Neural cell (in vitro differentiated cells): Measurements from ENCODE around the gene MBTPS2. TPM values are rescaled to one million over a fixed set of nuclear protein-coding genes. Genes with fewer than 3 reads are reported as not detected.

Experiments
- H2AFZ ChIP-seq: fragments of 200-600, 300-800 bp; sonication (generic), shearing (Covaris generic); 2 replicates; pipeline ENCODE4 v1.6.0; 2014; ENCODE audit warnings: low read depth, mild to moderate bottlenecking, antibody characterized with exemption, low read length, moderate library complexity
- H3F3A ChIP-seq: fragments of 200-600 bp; shearing (Covaris generic); 2 replicates; pipeline ENCODE4 v1.6.1; 2016; ENCODE audit warnings: mild to moderate bottlenecking, moderate library complexity, mixed read lengths, antibody characterized with exemption, low read length; ENCODE audit not compliant: insufficient read depth, poor library complexity, severe bottlenecking
- H3K27ac ChIP-seq: fragments of 200-600, 300-800 bp; sonication (generic), shearing (Covaris generic); 2 replicates; pipeline ENCODE4 v1.5.1; 2014; ENCODE audit warnings: mild to moderate bottlenecking, low read length, moderate library complexity
- H3K27me3 ChIP-seq: fragments of 300-800, 200-600 bp; sonication (generic), shearing (Covaris generic); 2 replicates; pipeline ENCODE4 v1.6.0; 2014; ENCODE audit warnings: mild to moderate bottlenecking, low read depth, low read length, moderate library complexity; ENCODE audit not compliant: insufficient read depth
- H3K36me3 ChIP-seq: fragments of 300-800, 200-600 bp; sonication (generic), shearing (Covaris generic); 2 replicates; pipeline ENCODE4 v1.5.1; 2014; ENCODE audit warnings: mild to moderate bottlenecking, antibody characterized with exemption, low read length, moderate library complexity; ENCODE audit not compliant: insufficient read depth
- H3K4me2 ChIP-seq: fragments of 300-800, 200-600 bp; sonication (generic), shearing (Covaris generic); 2 replicates; pipeline ENCODE4 v1.6.0; 2014; ENCODE audit warnings: mild to moderate bottlenecking, low read length
- H3K4me3 ChIP-seq: fragments of 300-800, 200-600 bp; sonication (generic), shearing (Covaris generic); 2 replicates; pipeline ENCODE4 v1.5.1; 2014; ENCODE audit warnings: mild to moderate bottlenecking, low read length, moderate library complexity
- H3K79me2 ChIP-seq: fragments of 200-600 bp; shearing (Covaris generic); replicated peaks from 2 replicates; pipeline ENCODE4 v1.6.0; 2014; ENCODE audit warnings: mild to moderate bottlenecking, low read length, moderate library complexity; ENCODE audit not compliant: insufficient read depth
- H3K9ac ChIP-seq: fragments of 300-800, 200-600 bp; sonication (generic), shearing (Covaris generic); 2 replicates; pipeline ENCODE4 v1.6.1; 2016; ENCODE audit warnings: mild to moderate bottlenecking, low read length, mixed read lengths
- H3K9me2 ChIP-seq: fragments of 200-600 bp; shearing (Covaris generic); 2 replicates; pipeline ENCODE4 v1.6.1; 2016; ENCODE audit warnings: mild to moderate bottlenecking, low read length, mixed read lengths; ENCODE audit not compliant: insufficient read depth
- H3K9me3 ChIP-seq: fragments of 200-600, 300-800 bp; sonication (generic), shearing (Covaris generic); 2 replicates; pipeline ENCODE4 v1.6.1; 2016; ENCODE audit warnings: mild to moderate bottlenecking, mixed run types, low read length, moderate library complexity, mixed read lengths
- H4K20me1 ChIP-seq: fragments of 200-600 bp; shearing (Covaris generic); 2 replicates; pipeline ENCODE4 v1.6.1; 2016; ENCODE audit warnings: mild to moderate bottlenecking, mixed run types; ENCODE audit not compliant: insufficient read depth
- EP300 ChIP-seq: fragments of 450-650 bp; conservative IDR thresholded peaks from 2 replicates; pipeline ENCODE4 v1.6.1; 2014; ENCODE audit warnings: antibody characterized with exemption, mild to moderate bottlenecking, moderate library complexity; ENCODE audit not compliant: poor library complexity, severe bottlenecking
- EZH2 ChIP-seq: fragments of 200-600, 300-800 bp; shearing (Covaris generic), sonication (generic); IDR thresholded peaks from 2 replicates; pipeline ENCODE4 v1.6.1; 2014; ENCODE audit warnings: antibody characterized with exemption, low read length, borderline replicate concordance, mild to moderate bottlenecking; ENCODE audit not compliant: insufficient read depth, poor library complexity, severe bottlenecking
- MXI1 ChIP-seq: fragments of 450-650 bp; conservative IDR thresholded peaks from 2 replicates; pipeline ENCODE4 v1.6.1; 2014; ENCODE audit warnings: antibody characterized with exemption, mild to moderate bottlenecking; ENCODE audit not compliant: poor library complexity, severe bottlenecking
- POLR2AphosphoS5 ChIP-seq: IDR thresholded peaks from 2 replicates; pipeline ENCODE4 v1.6.1; 2012
- RAD21 ChIP-seq: fragments of 450-650 bp; conservative IDR thresholded peaks from 2 replicates; pipeline ENCODE4 v1.6.1; 2014; ENCODE audit warnings: antibody characterized with exemption, mild to moderate bottlenecking, moderate library complexity
- SMC3 ChIP-seq: fragments of 450-650 bp; conservative IDR thresholded peaks from 2 replicates; pipeline ENCODE4 v1.6.1; 2014; ENCODE audit warnings: antibody characterized with exemption, mild to moderate bottlenecking, moderate library complexity; ENCODE audit not compliant: poor library complexity
- TAF1 ChIP-seq: IDR thresholded peaks from 2 replicates; pipeline ENCODE4 v1.6.1; 2012; ENCODE audit warnings: low read depth
- polyA plus RNA-seq: library from polyadenylated mRNA; depleted of rRNA; stranded (reverse); fragments of >200 nt; gene quantifications from 2 replicates; pipeline ENCODE4 v1.2.3, GENCODE V29; 2014
- TF ChIP-seq, protein P1 (sequence below): fragments of 450-650 bp; IDR thresholded peaks from 2 replicates; pipeline ENCODE4 v1.5.1; 2014; ENCODE audit warnings: antibody characterized with exemption, mild to moderate bottlenecking, moderate library complexity; ENCODE audit not compliant: poor library complexity, severe bottlenecking
- TF ChIP-seq, protein P2 (sequence below): IDR thresholded peaks from 2 replicates; pipeline ENCODE4 v1.6.1; 2012; ENCODE audit warnings: borderline replicate concordance

Gene MBTPS2
- polyA plus RNA-seq, 1 donor from 2014 or later = 11.1 TPM

DNA sequence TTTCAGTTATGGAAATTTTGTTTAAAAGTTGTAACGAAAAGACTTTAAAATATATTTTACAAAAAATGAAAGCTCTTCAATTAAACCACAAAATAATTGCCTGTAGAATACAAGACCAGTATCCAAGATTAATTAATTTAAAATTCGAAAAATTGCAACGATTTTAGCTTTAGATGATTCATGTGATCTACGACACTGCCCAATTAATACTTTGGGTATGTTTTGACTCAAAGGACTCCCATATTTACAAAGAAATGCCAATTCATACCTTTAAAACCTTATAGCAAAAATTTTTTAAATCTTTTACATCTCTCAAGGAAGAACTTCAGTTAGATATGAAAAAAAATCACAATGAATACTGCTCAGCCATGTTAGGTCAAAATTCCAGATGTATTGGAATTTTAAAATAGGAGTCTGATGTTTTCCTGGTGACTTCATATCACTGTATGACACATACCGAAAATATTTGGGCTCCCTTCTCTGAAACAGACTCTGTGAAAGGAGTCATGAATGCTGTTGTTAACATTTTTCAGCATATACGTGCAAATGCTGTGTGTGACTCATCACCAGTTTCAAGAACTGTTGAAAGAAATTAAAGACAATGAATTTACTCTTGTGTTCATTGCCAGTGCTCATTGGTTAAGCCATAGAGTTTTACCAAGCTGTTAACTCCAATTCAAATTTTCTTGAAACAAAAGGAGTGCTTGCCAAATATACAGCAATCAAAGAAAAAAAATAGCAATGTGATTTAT is 87.3 kb downstream of the MBTPS2 start:
- no peaks in the 10 kb centered on the region for H4K20me1 ChIP-seq
- TF ChIP-seq RAD21 (no peak), EP300 (no peak), MXI1 (no peak), POLR2AphosphoS5 (no peak), SMC3 (no peak), TAF1 (no peak), EZH2 (no peak)
- TF ChIP-seq, protein P1, sequence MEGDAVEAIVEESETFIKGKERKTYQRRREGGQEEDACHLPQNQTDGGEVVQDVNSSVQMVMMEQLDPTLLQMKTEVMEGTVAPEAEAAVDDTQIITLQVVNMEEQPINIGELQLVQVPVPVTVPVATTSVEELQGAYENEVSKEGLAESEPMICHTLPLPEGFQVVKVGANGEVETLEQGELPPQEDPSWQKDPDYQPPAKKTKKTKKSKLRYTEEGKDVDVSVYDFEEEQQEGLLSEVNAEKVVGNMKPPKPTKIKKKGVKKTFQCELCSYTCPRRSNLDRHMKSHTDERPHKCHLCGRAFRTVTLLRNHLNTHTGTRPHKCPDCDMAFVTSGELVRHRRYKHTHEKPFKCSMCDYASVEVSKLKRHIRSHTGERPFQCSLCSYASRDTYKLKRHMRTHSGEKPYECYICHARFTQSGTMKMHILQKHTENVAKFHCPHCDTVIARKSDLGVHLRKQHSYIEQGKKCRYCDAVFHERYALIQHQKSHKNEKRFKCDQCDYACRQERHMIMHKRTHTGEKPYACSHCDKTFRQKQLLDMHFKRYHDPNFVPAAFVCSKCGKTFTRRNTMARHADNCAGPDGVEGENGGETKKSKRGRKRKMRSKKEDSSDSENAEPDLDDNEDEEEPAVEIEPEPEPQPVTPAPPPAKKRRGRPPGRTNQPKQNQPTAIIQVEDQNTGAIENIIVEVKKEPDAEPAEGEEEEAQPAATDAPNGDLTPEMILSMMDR = no peak
- TF ChIP-seq, protein P2, sequence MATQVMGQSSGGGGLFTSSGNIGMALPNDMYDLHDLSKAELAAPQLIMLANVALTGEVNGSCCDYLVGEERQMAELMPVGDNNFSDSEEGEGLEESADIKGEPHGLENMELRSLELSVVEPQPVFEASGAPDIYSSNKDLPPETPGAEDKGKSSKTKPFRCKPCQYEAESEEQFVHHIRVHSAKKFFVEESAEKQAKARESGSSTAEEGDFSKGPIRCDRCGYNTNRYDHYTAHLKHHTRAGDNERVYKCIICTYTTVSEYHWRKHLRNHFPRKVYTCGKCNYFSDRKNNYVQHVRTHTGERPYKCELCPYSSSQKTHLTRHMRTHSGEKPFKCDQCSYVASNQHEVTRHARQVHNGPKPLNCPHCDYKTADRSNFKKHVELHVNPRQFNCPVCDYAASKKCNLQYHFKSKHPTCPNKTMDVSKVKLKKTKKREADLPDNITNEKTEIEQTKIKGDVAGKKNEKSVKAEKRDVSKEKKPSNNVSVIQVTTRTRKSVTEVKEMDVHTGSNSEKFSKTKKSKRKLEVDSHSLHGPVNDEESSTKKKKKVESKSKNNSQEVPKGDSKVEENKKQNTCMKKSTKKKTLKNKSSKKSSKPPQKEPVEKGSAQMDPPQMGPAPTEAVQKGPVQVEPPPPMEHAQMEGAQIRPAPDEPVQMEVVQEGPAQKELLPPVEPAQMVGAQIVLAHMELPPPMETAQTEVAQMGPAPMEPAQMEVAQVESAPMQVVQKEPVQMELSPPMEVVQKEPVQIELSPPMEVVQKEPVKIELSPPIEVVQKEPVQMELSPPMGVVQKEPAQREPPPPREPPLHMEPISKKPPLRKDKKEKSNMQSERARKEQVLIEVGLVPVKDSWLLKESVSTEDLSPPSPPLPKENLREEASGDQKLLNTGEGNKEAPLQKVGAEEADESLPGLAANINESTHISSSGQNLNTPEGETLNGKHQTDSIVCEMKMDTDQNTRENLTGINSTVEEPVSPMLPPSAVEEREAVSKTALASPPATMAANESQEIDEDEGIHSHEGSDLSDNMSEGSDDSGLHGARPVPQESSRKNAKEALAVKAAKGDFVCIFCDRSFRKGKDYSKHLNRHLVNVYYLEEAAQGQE = no peak
- no peak overlapping the region for H3K27ac ChIP-seq
- no peaks in the 10 kb centered on the region for H3K9me2 ChIP-seq
- no peak overlapping the region for H3K9ac ChIP-seq
- no peaks in the 10 kb centered on the region for H3F3A ChIP-seq
- H3K36me3 ChIP-seq = no peaks in the 10 kb centered on the region
- no peaks in the 10 kb centered on the region for H3K9me3 ChIP-seq
- no peaks in the 10 kb centered on the region for H3K79me2 ChIP-seq
- H3K27me3 ChIP-seq = no peaks in the 10 kb centered on the region
- H2AFZ ChIP-seq = no peak overlapping the region
- no peak overlapping the region for H3K4me3 ChIP-seq
- H3K4me2 ChIP-seq = no peak overlapping the region

DNA sequence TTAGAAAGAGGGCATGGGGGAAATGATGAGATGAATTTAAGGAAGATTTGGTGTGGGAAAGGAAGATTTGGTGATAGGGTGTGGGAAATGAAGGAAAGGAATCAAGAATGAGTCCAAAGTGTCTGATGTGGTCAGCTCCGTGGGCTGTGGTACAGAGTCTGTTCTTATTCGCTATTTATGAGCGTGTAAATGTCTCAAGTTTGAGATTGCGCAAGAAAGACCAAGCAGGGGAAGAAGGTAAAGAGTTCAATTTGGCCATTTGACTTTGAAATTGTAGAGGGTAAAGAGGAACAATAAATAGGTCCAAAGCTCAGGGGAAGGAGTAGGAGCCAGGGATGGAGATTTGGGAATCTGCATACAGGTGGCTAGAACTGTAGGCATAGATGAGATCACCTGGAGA is 89.8 kb downstream of the MBTPS2 start:
- H3K27ac ChIP-seq = no peak overlapping the region
- no peak overlapping the region for H3K9ac ChIP-seq
- H3K4me3 ChIP-seq = no peak overlapping the region
- H3K4me2 ChIP-seq = no peak overlapping the region
- no peaks in the 10 kb centered on the region for H4K20me1 ChIP-seq
- no peaks in the 10 kb centered on the region for H3K79me2 ChIP-seq
- no peaks in the 10 kb centered on the region for H3K9me3 ChIP-seq
- no peaks in the 10 kb centered on the region for H3F3A ChIP-seq
- H3K27me3 ChIP-seq = no peaks in the 10 kb centered on the region
- H3K36me3 ChIP-seq = no peaks in the 10 kb centered on the region
- H2AFZ ChIP-seq = no peak overlapping the region
- H3K9me2 ChIP-seq = no peaks in the 10 kb centered on the region
- TF ChIP-seq MXI1 (no peak), EZH2 (no peak), RAD21 (no peak), EP300 (no peak), SMC3 (no peak), POLR2AphosphoS5 (no peak), TAF1 (no peak)
- TF ChIP-seq, protein P1 = no peak
- TF ChIP-seq, protein P2 = no peak
